ENCODE data around the gene DSC1.

Gene DSC1

DNA sequence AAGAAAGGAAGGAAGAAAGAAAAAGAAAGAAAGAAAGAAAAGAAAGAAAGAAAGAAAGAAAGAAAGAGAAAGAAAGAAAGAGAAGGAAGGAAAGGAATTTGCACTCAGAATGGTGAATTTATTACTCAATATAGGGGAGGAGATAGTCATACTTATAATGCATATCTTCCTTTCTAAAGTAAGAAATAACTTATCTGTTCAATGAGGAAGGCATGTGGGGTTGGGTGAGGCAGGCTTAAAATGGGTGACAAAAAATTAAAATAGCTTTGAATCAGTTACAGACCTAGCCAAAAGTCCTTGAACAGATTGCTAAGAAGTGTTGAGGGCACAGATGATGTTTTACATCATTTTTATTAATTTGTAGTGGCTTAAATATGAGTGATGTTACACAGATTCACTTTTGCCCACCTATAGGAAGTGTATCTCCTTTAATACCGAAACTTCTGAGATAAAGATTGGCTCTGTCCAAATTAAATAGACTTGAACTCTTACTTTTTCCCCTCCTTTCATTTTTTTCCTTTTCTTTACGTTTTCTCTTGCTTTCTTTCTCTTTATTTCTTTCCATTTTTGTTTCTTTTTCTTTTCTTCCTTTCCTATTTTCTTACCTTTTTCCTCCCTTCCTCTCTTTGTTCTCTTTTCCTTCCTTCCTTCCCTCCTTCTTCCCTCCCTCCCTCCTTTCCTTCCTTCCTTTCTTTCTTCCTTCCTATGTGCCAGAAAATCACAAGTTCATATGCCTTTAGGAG is 45.6 kb downstream of the DSC1 start:
- in situ Hi-C loops (cut with MboI; ENCODE audit: low sequenced_read_pairs, unreplicated experiment): no loop called here
- no peak for TF ChIP-seq CTCF (IDR thresholded peaks at IDR 0.05; ENCODE audit: borderline replicate concordance, control extremely low read depth, extremely low read depth, insufficient read depth, missing control alignments)
- no peak for DNase-seq (ENCODE audit: low spot score)

GRCh38 chr18:31112804-31113203 is 49.9 kb downstream of the DSC1 start:
- in situ Hi-C loops (cut with MboI; ENCODE audit: low sequenced_read_pairs, unreplicated experiment): no loop called here
- DNase-seq (ENCODE audit: low spot score): no peak
- no peak for TF ChIP-seq CTCF (IDR thresholded peaks at IDR 0.05; ENCODE audit: borderline replicate concordance, control extremely low read depth, extremely low read depth, insufficient read depth, missing control alignments)

DNA sequence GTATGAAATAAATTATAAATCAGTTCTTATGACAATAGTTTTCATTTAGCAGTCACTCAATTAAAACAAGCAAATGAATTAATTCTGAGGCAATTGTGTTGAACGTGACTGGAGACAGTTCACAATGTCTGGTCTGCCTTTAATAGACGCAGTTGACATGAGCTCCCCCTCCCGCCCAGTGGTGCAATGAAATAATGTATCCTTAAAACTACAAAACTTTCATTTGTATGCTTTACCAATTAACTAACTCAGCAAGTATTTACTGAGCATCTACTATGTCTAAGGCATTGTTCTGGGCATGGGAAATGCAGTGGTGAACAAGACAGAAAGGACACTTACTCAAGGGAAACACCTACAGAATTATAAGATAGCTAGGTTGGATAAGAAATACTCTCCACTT is 56.9 kb downstream of the DSC1 start:
- in situ Hi-C loops (cut with MboI; ENCODE audit: low sequenced_read_pairs, unreplicated experiment): no loop called here
- TF ChIP-seq CTCF (IDR thresholded peaks at IDR 0.05; ENCODE audit: borderline replicate concordance, control extremely low read depth, extremely low read depth, insufficient read depth, missing control alignments): no peak
- no peak for DNase-seq (ENCODE audit: low spot score)

DNA sequence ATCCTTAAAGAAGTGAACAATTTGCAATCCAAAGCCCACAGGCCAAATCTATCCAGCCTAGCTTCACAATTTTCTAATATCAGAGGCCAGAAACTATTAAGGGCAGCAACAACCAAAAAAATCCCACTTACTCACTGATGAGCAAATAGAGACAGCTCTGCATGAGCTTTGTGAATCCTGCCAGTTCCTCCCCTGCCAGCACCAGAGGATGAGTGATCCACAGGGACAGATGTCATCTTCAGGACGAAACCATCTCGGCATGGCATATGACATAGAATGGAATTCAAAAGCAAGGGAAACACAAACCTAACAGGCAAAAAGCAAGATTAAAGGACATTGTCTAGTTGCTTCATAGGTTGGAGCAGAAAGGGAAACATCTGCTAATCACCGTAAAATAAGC is 58.2 kb downstream of the DSC1 start:
- in situ Hi-C loops (cut with MboI; ENCODE audit: low sequenced_read_pairs, unreplicated experiment): no loop called here
- TF ChIP-seq CTCF (IDR thresholded peaks at IDR 0.05; ENCODE audit: borderline replicate concordance, control extremely low read depth, extremely low read depth, insufficient read depth, missing control alignments): no peak
- DNase-seq (ENCODE audit: low spot score): no peak

DNA sequence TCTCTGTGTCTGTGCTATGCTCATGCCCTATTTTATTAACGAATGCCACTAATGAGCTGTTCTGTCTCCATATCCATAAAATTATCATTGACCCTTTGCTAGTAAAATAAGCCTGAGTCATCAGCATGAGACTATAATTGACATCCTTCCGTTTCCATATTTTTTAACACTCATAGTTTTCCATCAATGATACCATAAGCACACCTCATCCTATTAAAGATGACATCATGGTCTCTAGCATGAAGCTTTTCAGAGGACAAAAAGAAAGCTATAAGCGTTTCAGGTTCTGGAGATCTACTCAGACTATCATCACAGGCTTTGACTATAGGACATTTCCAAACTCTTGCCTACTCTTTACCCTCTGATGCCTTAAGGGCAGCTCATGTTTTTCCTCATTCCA is 59.2 kb downstream of the DSC1 start:
- no peak for TF ChIP-seq CTCF (IDR thresholded peaks at IDR 0.05; ENCODE audit: borderline replicate concordance, control extremely low read depth, extremely low read depth, insufficient read depth, missing control alignments)
- DNase-seq (ENCODE audit: low spot score): no peak
- in situ Hi-C loops (cut with MboI; ENCODE audit: low sequenced_read_pairs, unreplicated experiment): no loop called here

DNA sequence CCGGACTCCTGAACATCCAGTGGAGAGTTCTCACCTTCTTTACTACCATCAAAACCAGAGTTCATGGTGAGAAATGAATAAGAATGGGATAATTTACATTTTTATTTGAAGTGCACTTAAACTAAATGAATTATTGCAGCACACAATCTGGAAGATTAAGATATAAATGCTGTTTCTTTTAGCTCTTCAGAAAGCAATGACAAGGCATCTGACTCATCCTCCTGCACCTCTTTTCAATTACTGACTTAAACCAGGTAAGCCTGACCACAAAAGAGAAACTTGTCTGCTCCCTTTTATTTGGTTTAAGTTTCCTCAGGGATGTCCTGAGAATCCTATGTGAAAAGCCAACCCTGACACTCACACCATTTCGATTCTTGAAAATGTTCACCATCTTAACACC is 59.7 kb downstream of the DSC1 start:
- DNase-seq (ENCODE audit: low spot score): no peak
- in situ Hi-C loops (cut with MboI; ENCODE audit: low sequenced_read_pairs, unreplicated experiment): no loop called here

More for the DNA sequence above, 59.7 kb downstream of the DSC1 start:
- TF ChIP-seq CTCF (IDR thresholded peaks at IDR 0.05; ENCODE audit: borderline replicate concordance, control extremely low read depth, extremely low read depth, insufficient read depth, missing control alignments): no peak
